ENCODE results near the gene VPS16. TPM values are rescaled to one million over a fixed set of nuclear protein-coding genes. Genes with fewer than 3 reads are reported as not detected.
"Not testable (repeated sequence)": the region's sequence is repeated elsewhere in the genome, so short reads cannot be mapped to it uniquely, and the experiment has no call there.

Gene VPS16
- total and polyA plus RNA-seq, 5 donors = 16.8 to 24.2 (median 19.6) TPM

DNA sequence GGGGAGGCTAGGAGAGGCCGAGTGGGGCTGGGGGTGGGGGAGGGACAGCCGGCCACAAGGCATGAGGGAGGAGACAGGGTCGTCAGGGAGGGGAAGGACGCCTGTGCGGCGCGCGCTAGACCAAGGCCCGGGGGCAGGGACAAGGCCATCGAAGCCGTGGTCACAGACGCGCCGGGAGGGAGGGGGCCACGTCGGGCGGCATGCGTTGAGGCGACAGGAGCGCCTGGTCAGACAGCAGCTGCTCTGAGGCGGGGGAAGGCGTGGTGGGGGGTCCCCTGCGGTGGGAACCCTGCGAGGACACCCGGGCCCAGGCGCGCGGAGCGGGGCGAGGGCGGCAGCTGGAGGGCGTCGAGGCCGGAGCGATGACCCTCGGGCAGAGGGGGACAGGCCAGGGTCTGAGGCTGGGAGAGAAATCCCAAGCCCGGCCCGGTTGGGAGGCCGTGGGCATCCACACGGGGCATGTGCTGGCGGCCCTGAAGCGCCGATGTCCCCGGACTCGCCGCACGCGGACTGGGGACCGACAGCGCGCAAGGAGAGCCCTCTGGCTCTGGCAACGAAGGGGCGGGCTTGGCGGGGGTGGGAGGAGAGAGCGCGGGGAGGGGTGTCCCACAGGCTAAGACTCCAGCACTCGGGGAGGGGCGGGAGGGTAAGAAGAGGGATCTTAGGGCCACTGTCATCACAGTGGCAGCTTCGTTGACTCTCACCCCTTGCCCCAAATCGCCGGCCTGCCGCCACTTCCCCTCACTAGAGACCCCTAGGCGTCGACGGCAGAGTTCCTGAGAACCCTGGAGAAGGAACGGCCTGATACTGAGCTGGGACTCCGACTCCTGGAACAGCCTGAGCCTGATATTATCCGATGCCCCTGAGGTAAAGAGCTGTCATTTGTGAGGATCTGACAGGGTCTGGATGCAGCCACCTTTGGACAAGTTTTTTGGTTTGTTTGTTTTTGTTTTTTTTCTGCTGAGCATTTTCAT is 19.4 kb upstream of the VPS16 start:
- intact Hi-C loops (cut with DNase I) = no loop called here
- H3K4me1 ChIP-seq (ENCODE audit: control insufficient read depth, insufficient read depth, low read length) = no peaks in the 10 kb centered on the region
- no peak overlapping the region for H3K27ac ChIP-seq (ENCODE audit: low read length)
- ATAC-seq (peak; percentile 26 to 38), DNase-seq (no peak)
- WGBS = 5% methylated on average over 68 of the region's 68 CpGs
- no peaks in the 10 kb centered on the region for H3K9me3 ChIP-seq (ENCODE audit: control insufficient read depth, low read length)
- H3K27me3 ChIP-seq (ENCODE audit: control insufficient read depth, insufficient read depth) = no peaks in the 10 kb centered on the region
- H3K4me3 ChIP-seq (ENCODE audit: low read length) = no peak overlapping the region

DNA sequence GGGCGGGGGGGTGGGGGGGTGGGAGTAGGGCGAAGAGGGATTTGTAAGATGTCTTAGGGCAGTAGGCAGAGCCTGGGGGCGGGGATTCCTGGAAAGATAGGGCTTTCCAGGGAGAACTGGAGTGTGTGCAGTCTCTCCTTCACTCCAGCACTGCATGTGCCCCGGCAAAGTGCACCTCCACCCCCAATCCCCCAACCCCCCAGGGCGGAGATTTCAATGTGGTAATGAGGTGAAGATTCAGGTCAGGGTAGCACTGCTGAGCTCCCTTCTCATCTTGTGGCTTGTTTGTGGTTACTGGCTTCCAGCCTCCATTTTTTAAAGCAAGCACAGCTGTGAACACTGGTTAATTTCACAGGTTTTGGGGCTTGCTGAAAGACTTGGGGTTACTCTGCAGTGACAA is 18.5 kb upstream of the VPS16 start:
- intact Hi-C loops (cut with DNase I) = no loop called here
- WGBS = 33% methylated on average over 5 of the region's 5 CpGs
- no peak for DNase-seq
- Histone ChIP-seq H3K4me3 (ENCODE audit: low read length) (no peak overlapping the region), H3K27me3 (ENCODE audit: control insufficient read depth, insufficient read depth) (no peaks in the 10 kb centered on the region), H3K9me3 (ENCODE audit: control insufficient read depth, low read length) (no peaks in the 10 kb centered on the region), H3K4me1 (ENCODE audit: control insufficient read depth, insufficient read depth, low read length) (no peaks in the 10 kb centered on the region), H3K27ac (ENCODE audit: low read length) (no peak overlapping the region)
- ATAC-seq = no peak

DNA sequence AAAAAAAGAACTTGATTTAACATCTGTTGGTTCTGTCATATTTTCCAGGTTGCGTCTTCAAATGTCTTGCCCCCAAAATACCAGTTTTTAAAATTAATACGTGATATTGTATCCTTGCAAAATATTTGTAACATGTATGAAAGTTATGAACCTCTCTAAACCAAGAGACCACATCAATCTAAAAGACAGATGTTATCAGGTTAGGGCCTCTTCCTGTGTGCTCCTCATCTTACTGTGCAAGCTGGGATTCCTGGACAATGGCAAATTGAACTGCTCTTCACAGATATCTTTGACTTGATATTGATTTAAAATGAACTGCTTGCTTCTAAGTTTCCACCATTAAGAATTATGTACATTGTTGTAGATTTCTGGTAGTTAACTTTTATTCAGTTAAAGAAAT is 14.8 kb upstream of the VPS16 start:
- H3K27me3 ChIP-seq (ENCODE audit: control insufficient read depth, insufficient read depth) = no peaks in the 10 kb centered on the region
- WGBS = 85% methylated on average over 2 of the region's 2 CpGs
- H3K4me1 ChIP-seq (ENCODE audit: control insufficient read depth, insufficient read depth, low read length) = no peaks in the 10 kb centered on the region
- DNase-seq (no peak), ATAC-seq (no peak)
- H3K9me3 ChIP-seq (ENCODE audit: control insufficient read depth, low read length) = no peaks in the 10 kb centered on the region
- intact Hi-C loops (cut with DNase I) = no loop called here
- no peak overlapping the region for H3K27ac ChIP-seq (ENCODE audit: low read length)
- H3K4me3 ChIP-seq (ENCODE audit: low read length) = no peak overlapping the region

DNA sequence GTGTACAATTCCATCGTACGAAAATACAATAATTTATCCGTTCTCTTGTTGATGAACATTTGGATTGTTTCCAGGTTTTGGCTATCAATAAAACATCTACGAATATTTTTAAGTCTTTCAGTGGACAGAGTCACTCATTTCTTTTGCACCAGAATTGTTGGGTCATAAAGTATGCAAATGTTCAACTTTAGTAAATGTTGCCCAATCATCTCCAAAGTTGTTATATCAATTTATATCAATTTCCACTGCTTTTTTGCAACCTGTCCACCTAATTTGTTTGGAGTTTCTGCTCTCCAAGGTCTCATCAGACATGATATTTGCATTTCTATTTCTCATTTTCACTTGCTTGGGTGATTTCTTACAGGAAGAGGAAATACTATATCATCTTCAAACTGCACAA is 13.9 kb upstream of the VPS16 start:
- Histone ChIP-seq H3K4me3 (ENCODE audit: low read length) (no peak overlapping the region), H3K27me3 (ENCODE audit: control insufficient read depth, insufficient read depth) (no peaks in the 10 kb centered on the region), H3K9me3 (ENCODE audit: control insufficient read depth, low read length) (no peaks in the 10 kb centered on the region), H3K27ac (ENCODE audit: low read length) (no peak overlapping the region), H3K4me1 (ENCODE audit: control insufficient read depth, insufficient read depth, low read length) (no peaks in the 10 kb centered on the region)
- ATAC-seq (no peak), DNase-seq (no peak)
- intact Hi-C loops (cut with DNase I) = no loop called here
- WGBS = 89% methylated on average over 4 of the region's 4 CpGs

DNA sequence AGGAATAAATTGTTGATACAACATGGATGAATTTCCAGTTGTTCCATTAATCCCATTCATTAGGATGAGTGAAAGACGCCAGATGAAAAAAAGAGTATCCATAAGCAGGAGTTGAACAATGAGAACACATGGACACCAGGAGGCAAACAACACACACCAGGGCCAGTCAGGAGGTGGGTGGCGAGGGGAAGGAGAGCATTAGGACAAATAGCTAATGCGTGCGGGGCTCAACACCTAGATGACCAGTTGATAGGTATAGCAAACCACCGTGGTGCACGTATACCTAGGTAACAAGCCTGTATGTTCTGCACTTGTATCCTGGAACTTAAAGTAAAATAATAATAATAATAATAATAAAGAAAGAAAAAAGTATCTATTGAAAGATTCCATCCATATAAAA is 11.2 kb upstream of the VPS16 start:
- H3K27me3 ChIP-seq (ENCODE audit: control insufficient read depth, insufficient read depth) = no peaks in the 10 kb centered on the region
- intact Hi-C loops (cut with DNase I) = no loop called here
- no peak overlapping the region for H3K27ac ChIP-seq (ENCODE audit: low read length)
- H3K9me3 ChIP-seq (ENCODE audit: control insufficient read depth, low read length) = no peaks in the 10 kb centered on the region
- ATAC-seq = no peak
- no peaks in the 10 kb centered on the region for H3K4me1 ChIP-seq (ENCODE audit: control insufficient read depth, insufficient read depth, low read length)
- no peak overlapping the region for H3K4me3 ChIP-seq (ENCODE audit: low read length)
- DNase-seq = no peak
- WGBS = 74% methylated on average over 6 of the region's 6 CpGs

DNA sequence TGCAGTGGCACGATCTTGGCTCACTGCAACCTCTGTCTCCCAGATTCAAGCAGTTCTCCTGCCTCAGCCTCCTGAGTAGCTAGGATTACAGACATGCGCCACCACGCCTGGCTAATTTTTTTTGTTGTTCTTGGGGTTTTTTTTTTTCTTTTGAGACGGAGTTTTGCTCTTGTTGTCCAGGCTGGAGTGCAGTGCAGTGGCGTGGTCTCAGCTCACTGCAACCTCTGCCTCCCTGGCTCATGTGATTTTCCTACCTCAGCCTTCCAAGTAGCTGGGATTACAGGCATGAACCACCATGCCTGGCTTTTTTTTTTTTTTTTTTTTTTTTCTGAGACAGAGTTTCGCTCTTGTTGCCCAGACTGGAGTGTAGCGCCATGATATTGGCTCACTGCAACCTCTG is 9.3 kb upstream of the VPS16 start:
- DNase-seq; intact Hi-C loops (cut with DNase I); H3K27me3 ChIP-seq (ENCODE audit: control insufficient read depth, insufficient read depth); ATAC-seq; H3K9me3 ChIP-seq (ENCODE audit: control insufficient read depth, low read length); H3K27ac ChIP-seq (ENCODE audit: low read length); H3K4me3 ChIP-seq (ENCODE audit: low read length); H3K4me1 ChIP-seq (ENCODE audit: control insufficient read depth, insufficient read depth, low read length): not testable (repeated sequence)
- 90% methylated on average over 7 of the region's 7 CpGs for WGBS

DNA sequence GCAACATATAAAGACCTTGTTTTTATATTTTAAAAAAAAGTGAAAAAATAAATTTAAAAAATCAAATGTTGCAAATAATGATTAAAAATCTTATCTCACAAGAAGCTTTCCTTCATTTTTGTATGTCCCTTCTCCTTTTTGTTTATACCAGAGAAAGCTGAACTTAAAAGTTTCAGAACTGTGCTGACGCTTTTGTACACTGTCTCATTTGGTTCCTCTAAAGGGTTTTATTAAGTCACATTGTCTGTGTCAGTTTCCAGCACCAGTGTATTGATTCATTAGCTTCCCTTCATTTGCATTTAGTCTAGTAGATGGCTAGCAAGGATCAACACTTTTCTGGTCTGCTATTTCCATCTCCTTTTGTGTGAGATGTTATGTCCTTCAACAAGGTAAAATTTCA is 6.8 kb upstream of the VPS16 start:
- no peak overlapping the region for H3K27ac ChIP-seq (ENCODE audit: low read length)
- H3K9me3 ChIP-seq (ENCODE audit: control insufficient read depth, low read length) = no peaks in the 10 kb centered on the region
- DNase-seq (no peak), ATAC-seq (no peak)
- intact Hi-C loops (cut with DNase I) = no loop called here
- H3K4me3 ChIP-seq (ENCODE audit: low read length) = no peak overlapping the region
- no peaks in the 10 kb centered on the region for H3K4me1 ChIP-seq (ENCODE audit: control insufficient read depth, insufficient read depth, low read length)
- 73% methylated on average over 1 of the region's 1 CpG for WGBS
- H3K27me3 ChIP-seq (ENCODE audit: control insufficient read depth, insufficient read depth) = no peaks in the 10 kb centered on the region

DNA sequence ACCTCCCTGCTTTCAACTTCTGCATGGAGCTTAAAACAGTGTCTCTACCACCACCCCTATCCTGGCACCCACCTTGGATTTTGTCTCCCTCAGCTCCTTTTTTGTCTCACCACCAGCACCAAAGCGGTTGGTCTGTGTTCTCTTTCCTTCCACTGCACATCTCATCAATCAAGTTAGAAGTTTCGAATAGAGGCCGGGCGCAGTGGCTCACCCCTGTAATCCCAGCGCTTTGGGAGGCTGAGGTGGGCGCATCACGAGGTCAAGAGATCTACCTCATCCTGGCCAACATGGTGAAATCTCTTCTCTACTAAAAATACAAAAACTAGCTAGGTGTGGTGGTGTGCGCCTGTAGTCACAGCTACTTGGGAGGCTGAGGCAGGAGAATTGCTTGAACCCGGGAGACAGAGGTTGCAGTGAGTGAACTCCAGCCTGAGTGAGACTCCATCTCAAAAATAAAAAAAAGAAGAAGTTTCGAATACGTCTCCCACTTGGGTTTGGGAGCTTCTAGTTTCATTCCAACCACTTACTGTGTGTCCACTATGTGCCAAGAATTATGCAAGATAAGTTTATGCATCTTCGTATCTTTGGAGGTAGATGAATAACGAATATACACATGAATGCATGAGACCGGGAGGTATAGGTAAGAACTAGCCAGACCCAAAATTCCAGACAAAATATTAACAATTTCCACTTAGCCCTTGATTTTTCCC is 6.0 kb upstream of the VPS16 start:
- Histone ChIP-seq H3K9me3 (ENCODE audit: control insufficient read depth, low read length) (no peaks in the 10 kb centered on the region), H3K4me1 (ENCODE audit: control insufficient read depth, insufficient read depth, low read length) (no peaks in the 10 kb centered on the region), H3K4me3 (ENCODE audit: low read length) (no peak overlapping the region), H3K27ac (ENCODE audit: low read length) (no peak overlapping the region), H3K27me3 (ENCODE audit: control insufficient read depth, insufficient read depth) (no peaks in the 10 kb centered on the region)
- intact Hi-C loops (cut with DNase I) = no loop called here
- 89% methylated on average over 14 of the region's 14 CpGs for WGBS
- ATAC-seq = no peak
- DNase-seq = no peak

DNA sequence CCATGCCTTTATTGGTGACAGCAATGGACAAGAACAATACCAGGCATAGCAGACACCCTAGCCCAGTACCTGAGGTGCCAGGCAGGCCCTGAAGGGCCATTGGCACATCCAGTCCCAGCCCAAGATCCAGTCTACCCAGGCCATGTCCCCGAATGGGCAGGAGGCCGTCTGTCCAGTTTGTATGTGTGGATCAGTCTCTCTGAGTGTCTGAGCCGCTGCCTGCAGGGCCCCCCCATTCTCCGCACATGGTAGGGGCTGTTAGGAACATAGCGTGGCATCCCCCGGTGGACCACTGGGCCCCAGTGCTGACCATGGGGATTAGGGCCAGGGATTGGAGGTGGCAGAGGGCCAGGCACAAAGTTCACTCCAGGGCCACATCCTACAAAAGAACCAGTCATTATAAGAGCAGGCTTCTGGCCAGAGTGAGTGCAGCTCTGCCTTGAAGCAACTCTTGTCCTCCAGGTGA is 5.2 kb upstream of the VPS16 start:
- no peaks in the 10 kb centered on the region for H3K27me3 ChIP-seq (ENCODE audit: control insufficient read depth, insufficient read depth)
- 91% methylated on average over 6 of the region's 6 CpGs for WGBS
- ATAC-seq = no peak
- no peak for DNase-seq
- no peak overlapping the region for H3K4me3 ChIP-seq (ENCODE audit: low read length)
- intact Hi-C loops (cut with DNase I) = no loop called here
- no peaks in the 10 kb centered on the region for H3K4me1 ChIP-seq (ENCODE audit: control insufficient read depth, insufficient read depth, low read length)
- H3K27ac ChIP-seq (ENCODE audit: low read length) = no peak overlapping the region
- no peaks in the 10 kb centered on the region for H3K9me3 ChIP-seq (ENCODE audit: control insufficient read depth, low read length)

DNA sequence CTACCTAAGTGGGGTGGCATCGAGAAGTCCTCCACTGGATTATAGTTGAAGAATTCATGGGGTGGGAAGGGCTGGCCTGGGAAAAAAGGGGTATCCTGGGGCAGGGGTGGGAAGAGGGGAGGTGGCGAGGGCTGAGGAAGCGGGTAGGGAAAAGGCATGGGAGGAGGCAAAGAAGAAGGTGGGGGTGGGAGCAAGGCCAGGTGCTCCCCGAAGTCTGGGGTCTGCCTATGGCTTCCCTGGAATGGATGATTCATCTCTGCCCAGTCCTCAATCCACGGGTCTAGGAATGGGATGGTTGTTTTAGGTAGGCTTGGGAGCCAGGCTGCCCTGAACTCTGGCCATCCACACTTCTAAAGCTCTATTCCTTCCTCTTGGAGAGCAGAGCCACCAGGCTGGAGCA is 4.5 kb upstream of the VPS16 start:
- ATAC-seq (no peak), DNase-seq (no peak)
- intact Hi-C loops (cut with DNase I) = no loop called here
- no peak overlapping the region for H3K27ac ChIP-seq (ENCODE audit: low read length)
- H3K4me1 ChIP-seq (ENCODE audit: control insufficient read depth, insufficient read depth, low read length) = no peaks in the 10 kb centered on the region
- no peaks in the 10 kb centered on the region for H3K9me3 ChIP-seq (ENCODE audit: control insufficient read depth, low read length)
- WGBS = 82% methylated on average over 5 of the region's 5 CpGs
- H3K27me3 ChIP-seq (ENCODE audit: control insufficient read depth, insufficient read depth) = no peaks in the 10 kb centered on the region
- H3K4me3 ChIP-seq (ENCODE audit: low read length) = no peak overlapping the region

DNA sequence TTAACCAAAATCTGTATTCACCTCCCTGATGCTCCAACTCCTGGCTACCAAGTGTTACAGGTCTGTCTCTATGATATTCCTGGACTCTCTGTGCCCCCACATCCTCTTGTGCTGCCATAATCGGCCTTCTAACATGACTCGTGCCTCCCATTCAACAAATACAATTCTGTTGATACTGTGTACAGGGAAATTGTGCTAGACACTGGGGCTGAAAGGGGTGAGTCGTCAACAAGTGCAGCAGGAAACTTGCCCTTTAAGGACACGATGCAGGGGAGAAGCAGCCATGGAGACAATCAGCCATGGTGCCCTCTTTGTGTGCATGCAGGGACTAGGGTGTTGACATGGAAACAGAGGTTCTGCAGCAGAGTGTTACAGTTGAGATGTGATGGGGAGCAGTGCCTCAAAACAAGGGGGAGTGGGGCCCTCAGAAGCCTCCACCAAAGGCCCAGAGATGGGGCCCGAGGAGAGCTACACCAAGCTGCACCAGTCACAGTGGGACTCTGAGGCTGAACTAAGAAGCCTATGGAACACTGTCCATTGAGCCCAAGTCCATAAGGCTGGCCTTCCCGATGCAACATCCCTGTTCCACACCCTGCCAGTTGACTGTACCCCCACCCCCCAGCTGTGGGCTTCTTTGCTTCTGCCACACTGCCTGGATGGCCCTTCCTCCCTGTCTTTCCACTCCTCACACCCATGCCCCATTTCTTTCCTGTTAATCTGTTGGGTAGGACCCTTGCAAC is 3.2 kb upstream of the VPS16 start:
- WGBS = 89% methylated on average over 6 of the region's 6 CpGs
- H3K4me1 ChIP-seq (ENCODE audit: control insufficient read depth, insufficient read depth, low read length) = no peaks in the 10 kb centered on the region
- no peak overlapping the region for H3K27ac ChIP-seq (ENCODE audit: low read length)
- H3K4me3 ChIP-seq (ENCODE audit: low read length) = no peak overlapping the region
- DNase-seq = no peak
- ATAC-seq = no peak
- no peaks in the 10 kb centered on the region for H3K9me3 ChIP-seq (ENCODE audit: control insufficient read depth, low read length)
- intact Hi-C loops (cut with DNase I) = no loop called here
- no peaks in the 10 kb centered on the region for H3K27me3 ChIP-seq (ENCODE audit: control insufficient read depth, insufficient read depth)
